Mesenchymal stem cell (in vitro differentiated cells and primary cell): ENCODE measurements around the gene GNE.
A peak's percentile ranks its signal among the peaks of the same experiment; 100 is the strongest.

Source experiments
- DNase-seq: peaks from one replicate; pipeline ENCODE4 v3.0.0-alpha.2; 2013
- H2AFZ ChIP-seq: one replicate; pipeline ENCODE4 v1.6.1; 2013; ENCODE audit warnings: low read depth, mild to moderate bottlenecking, control low read depth, inconsistent platforms, low read length, moderate library complexity
- H2AK5ac ChIP-seq: 2 replicates; pipeline ENCODE4 v1.6.1; 2013; ENCODE audit warnings: low read length, moderate library complexity, mild to moderate bottlenecking, inconsistent platforms; ENCODE audit not compliant: severe bottlenecking
- H2BK120ac ChIP-seq: one replicate; pipeline ENCODE4 v1.6.1; 2013; ENCODE audit warnings: low read depth, mild to moderate bottlenecking, inconsistent platforms, low read length, moderate library complexity
- H2BK12ac ChIP-seq, 2 experiments: one replicate each; pipeline ENCODE4 v1.6.1; 2013; ENCODE audit warnings: inconsistent platforms in 2 of 2, low read length in 2 of 2, mild to moderate bottlenecking in 2 of 2, moderate library complexity in 2 of 2, control low read depth in 1 of 2
- H2BK15ac ChIP-seq: one replicate; pipeline ENCODE4 v1.6.1; 2013; ENCODE audit warnings: mild to moderate bottlenecking, low read depth, inconsistent platforms; ENCODE audit not compliant: poor library complexity, severe bottlenecking
- H2BK5ac ChIP-seq: 2 replicates; pipeline ENCODE4 v1.6.1; 2013; ENCODE audit warnings: low read depth, mild to moderate bottlenecking, low read length, control low read depth, inconsistent platforms; ENCODE audit not compliant: poor library complexity, severe bottlenecking
- H3K14ac ChIP-seq, 2 experiments: one replicate each; pipeline ENCODE4 v1.6.1; 2013; ENCODE audit warnings: inconsistent platforms in 2 of 2, low read length in 2 of 2, control low read depth in 1 of 2, mild to moderate bottlenecking in 1 of 2, moderate library complexity in 1 of 2
- H3K18ac ChIP-seq, 2 experiments: one replicate each; pipeline ENCODE4 v1.6.1; 2013; ENCODE audit warnings: inconsistent platforms in 2 of 2, low read length in 2 of 2, control low read depth in 1 of 2, low read depth in 1 of 2, mild to moderate bottlenecking in 1 of 2
- H3K23ac ChIP-seq, 2 experiments: one replicate each; pipeline ENCODE4 v1.6.1; 2013; ENCODE audit warnings: inconsistent platforms in 2 of 2, low read length in 2 of 2, mild to moderate bottlenecking in 2 of 2, moderate library complexity in 2 of 2, control low read depth in 1 of 2
- H3K27ac ChIP-seq: 2 replicates; pipeline ENCODE4 v1.5.1; 2013; ENCODE audit warnings: mild to moderate bottlenecking, moderate library complexity, low read length, control low read depth, inconsistent platforms; ENCODE audit not compliant: poor library complexity, severe bottlenecking
- H3K27me3 ChIP-seq, 2 experiments: 2 replicates each; pipeline versions ENCODE4 v1.6.1 to v1.7.0; 2013; ENCODE audit warnings: low read length in 2 of 2, mild to moderate bottlenecking in 2 of 2, moderate library complexity in 2 of 2, control low read depth in 1 of 2, inconsistent platforms in 1 of 2; ENCODE audit not compliant: control insufficient read depth in 1 of 2, insufficient read depth in 1 of 2
- H3K36me3 ChIP-seq, 2 experiments: 2 replicates each; pipeline versions ENCODE4 v1.6.1 to v1.7.0; 2013; ENCODE audit warnings: low read length in 2 of 2, control low read depth in 1 of 2, inconsistent platforms in 1 of 2, low read depth in 1 of 2, mild to moderate bottlenecking in 1 of 2; ENCODE audit not compliant: insufficient read depth in 2 of 2, control insufficient read depth in 1 of 2
- H3K4ac ChIP-seq, 2 experiments: one replicate each; pipeline ENCODE4 v1.6.1; 2013; ENCODE audit warnings: inconsistent platforms in 2 of 2, low read length in 2 of 2, mild to moderate bottlenecking in 2 of 2, moderate library complexity in 2 of 2, control low read depth in 1 of 2, low read depth in 1 of 2
- H3K4me1 ChIP-seq: 2 replicates; pipeline ENCODE4 v1.6.1; 2013; ENCODE audit warnings: low read depth, low read length, control low read depth; ENCODE audit not compliant: control insufficient read depth, insufficient read depth
- H3K4me2 ChIP-seq: 2 replicates; pipeline ENCODE4 v1.6.1; 2013; ENCODE audit warnings: low read length, mild to moderate bottlenecking, inconsistent platforms; ENCODE audit not compliant: poor library complexity, severe bottlenecking
- H3K4me3 ChIP-seq, 2 experiments: 2 replicates each; pipeline versions ENCODE4 v1.5.1 to v1.7.0; 2013; ENCODE audit warnings: low read length in 2 of 2, mild to moderate bottlenecking in 2 of 2, control low read depth in 1 of 2, low read depth in 1 of 2; ENCODE audit not compliant: insufficient read depth in 1 of 2
- H3K79me1 ChIP-seq: replicated peaks from 2 replicates; pipeline ENCODE4 v1.6.1; 2013; ENCODE audit warnings: mild to moderate bottlenecking, control low read depth, low read length, inconsistent platforms; ENCODE audit not compliant: poor library complexity, severe bottlenecking
- H3K9ac ChIP-seq: 2 replicates; pipeline ENCODE4 v1.7.0; 2013; ENCODE audit warnings: mild to moderate bottlenecking, low read length, moderate library complexity
- H3K9me3 ChIP-seq: 2 replicates; pipeline ENCODE4 v1.7.0; 2013; ENCODE audit warnings: mild to moderate bottlenecking, low read length; ENCODE audit not compliant: control insufficient read depth
- H4K8ac ChIP-seq: one replicate; pipeline ENCODE4 v1.6.1; 2013; ENCODE audit warnings: inconsistent platforms, mild to moderate bottlenecking, low read length, moderate library complexity
- H4K91ac ChIP-seq: one replicate; pipeline ENCODE4 v1.6.1; 2013; ENCODE audit warnings: mild to moderate bottlenecking, low read length, inconsistent platforms
- WGBS: methylation state at CpG from one replicate; pipeline ENCODE4 v1.1.7; 2013; ENCODE audit warnings: mixed read lengths; 5-methylcytosine and 5-hydroxymethylcytosine counted together

GNE gene

DNA sequence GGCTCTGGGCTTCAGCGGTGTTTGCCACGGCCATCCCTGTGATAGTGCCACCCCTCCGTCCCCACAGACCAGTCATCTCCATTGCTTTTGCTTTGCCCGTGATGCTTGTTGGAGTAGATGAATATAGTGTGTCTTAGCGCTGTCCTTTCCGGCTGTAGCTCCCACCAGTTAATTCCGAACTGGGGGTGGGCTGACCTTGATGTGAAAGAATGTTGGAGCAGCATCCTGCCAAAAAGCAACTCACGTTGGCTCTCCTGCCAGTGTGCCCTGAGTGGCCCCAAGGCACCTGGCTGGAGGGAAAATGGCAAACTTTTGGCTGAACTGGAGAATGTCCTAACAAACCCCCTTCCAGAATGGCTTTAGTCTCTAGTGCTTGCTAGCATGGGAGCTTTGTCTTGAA lies 47.5 kb downstream of the GNE start:
- no peak overlapping the region for H3K18ac ChIP-seq
- no peak overlapping the region for H3K9ac ChIP-seq
- WGBS, result 93% methylated on average over 7 of the region's 8 CpGs
- peaks cover 9% of the 10 kb centered on the region for H3K79me1 ChIP-seq
- no peak overlapping the region for H3K14ac ChIP-seq
- no peak overlapping the region for H4K8ac ChIP-seq
- H3K27ac ChIP-seq, result no peak overlapping the region
- H3K4me3 ChIP-seq, result no peak overlapping the region
- peaks cover 16% of the 10 kb centered on the region for H3K4me1 ChIP-seq
- no peak overlapping the region for H2BK15ac ChIP-seq
- H2BK5ac ChIP-seq, result no peak overlapping the region
- H2BK120ac ChIP-seq, result no peak overlapping the region
- H2AK5ac ChIP-seq, result no peak overlapping the region
- H3K36me3 ChIP-seq, result peaks cover 53 to 89% of the 10 kb centered on the region in 2 experiments
- H3K9me3 ChIP-seq, result no peaks in the 10 kb centered on the region
- no peak overlapping the region for H4K91ac ChIP-seq
- no peak overlapping the region for H3K4me2 ChIP-seq
- H3K27me3 ChIP-seq, result no peaks in the 10 kb centered on the region
- no peak for DNase-seq
- H3K23ac ChIP-seq, result no peak overlapping the region
- no peak overlapping the region for H2BK12ac ChIP-seq
- no peak overlapping the region for H3K4ac ChIP-seq
- no peak overlapping the region for H2AFZ ChIP-seq

DNA sequence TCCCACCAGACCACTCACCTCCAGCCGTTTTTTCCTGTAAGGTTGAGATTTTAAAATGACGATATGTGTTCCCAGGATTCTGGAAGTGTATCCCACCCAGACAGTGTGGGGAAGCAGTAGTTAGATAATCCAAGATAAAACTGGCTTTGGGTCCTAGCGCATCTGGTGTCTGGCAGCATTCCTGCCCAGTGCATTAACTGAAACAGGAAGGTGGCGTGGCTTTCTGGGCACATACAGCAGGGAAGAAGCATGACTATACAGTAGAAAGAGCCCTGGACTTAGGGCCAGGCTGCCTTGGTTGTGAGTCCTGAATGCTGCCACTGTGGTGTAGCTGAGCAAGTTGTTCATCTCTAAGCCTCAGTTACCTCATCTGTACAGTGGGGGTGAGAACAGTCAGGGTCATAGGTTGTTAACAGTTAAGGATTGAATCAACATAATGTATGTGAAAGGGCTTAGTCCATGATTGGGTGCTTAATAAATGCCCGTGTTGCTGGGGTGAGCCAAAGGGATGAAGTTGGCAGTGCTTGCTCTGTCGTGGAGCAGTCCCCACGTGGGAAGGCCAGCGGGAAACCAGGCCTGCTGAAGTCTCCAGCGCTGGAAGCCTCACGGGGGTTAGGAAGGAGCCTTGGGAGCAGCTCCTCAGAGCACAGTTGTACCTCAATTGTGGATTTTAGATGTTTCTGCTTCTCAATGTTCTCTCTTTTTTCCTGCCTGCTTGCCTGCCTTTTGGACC lies 49.6 kb downstream of the GNE start:
- no peak for DNase-seq
- Histone ChIP-seq H4K8ac (no peak overlapping the region), H3K4me2 (no peak overlapping the region), H3K4me3 (no peak overlapping the region), H3K23ac (peak overlapping the region in 1 of 2 experiments; percentile 28), H3K36me3 (peaks cover 64 to 91% of the 10 kb centered on the region in 2 experiments), H4K91ac (no peak overlapping the region), H3K79me1 (peaks cover 12% of the 10 kb centered on the region), H3K4me1 (peaks cover 16% of the 10 kb centered on the region), H2BK15ac (no peak overlapping the region), H2BK12ac (no peak overlapping the region), H3K27me3 (no peaks in the 10 kb centered on the region), H3K18ac (no peak overlapping the region), H3K9me3 (no peaks in the 10 kb centered on the region), H3K9ac (peak overlapping the region; percentile 65), H3K27ac (peak overlapping the region; percentile 67), H3K4ac (no peak overlapping the region), H3K14ac (no peak overlapping the region), H2BK5ac (no peak overlapping the region), H2BK120ac (no peak overlapping the region), H2AFZ (no peak overlapping the region), H2AK5ac (peak overlapping the region; percentile 23)
- WGBS, result 95% methylated on average over 10 of the region's 10 CpGs

DNA sequence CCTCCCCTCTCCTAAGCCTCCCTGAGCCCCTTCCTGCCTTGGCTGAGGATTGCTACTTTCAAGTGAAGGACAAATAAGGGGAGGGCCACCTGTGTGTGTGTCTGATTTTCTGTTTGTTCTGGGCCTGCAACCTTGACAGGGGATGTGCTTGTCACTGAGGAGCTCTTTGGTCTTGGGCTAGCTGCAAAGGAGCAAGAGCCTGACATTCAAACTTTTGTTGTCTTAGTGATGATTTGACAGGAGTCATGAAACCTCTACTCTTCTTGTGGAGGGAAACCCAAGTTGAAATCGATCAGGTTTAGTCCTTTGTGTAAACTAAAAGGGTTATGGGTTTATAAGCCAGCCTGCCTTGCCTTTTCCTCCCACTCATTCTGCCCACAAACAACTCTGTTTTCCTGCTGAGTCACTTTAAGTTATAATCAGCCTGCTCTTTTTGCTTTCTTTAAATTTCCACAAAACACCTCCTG lies 50.7 kb downstream of the GNE start:
- Histone ChIP-seq H3K4me2 (no peak overlapping the region), H3K4me3 (peak overlapping the region in 1 of 2 experiments; percentile 10), H3K18ac (no peak overlapping the region), H3K27ac (peak overlapping the region; percentile 83), H2BK5ac (no peak overlapping the region), H3K9ac (peak overlapping the region; percentile 65), H4K91ac (no peak overlapping the region), H2AK5ac (no peak overlapping the region), H3K4me1 (peaks cover 16% of the 10 kb centered on the region), H2BK12ac (no peak overlapping the region), H3K14ac (no peak overlapping the region), H3K27me3 (no peaks in the 10 kb centered on the region), H3K36me3 (peaks cover 60 to 91% of the 10 kb centered on the region in 2 experiments), H2BK120ac (no peak overlapping the region), H3K79me1 (peaks cover 8% of the 10 kb centered on the region), H3K9me3 (no peaks in the 10 kb centered on the region), H4K8ac (no peak overlapping the region), H3K4ac (no peak overlapping the region), H2BK15ac (no peak overlapping the region), H2AFZ (no peak overlapping the region), H3K23ac (no peak overlapping the region)
- DNase-seq, result peak; percentile 25
- WGBS, result no CpG with 5 or more reads among the region's 1 CpG

DNA sequence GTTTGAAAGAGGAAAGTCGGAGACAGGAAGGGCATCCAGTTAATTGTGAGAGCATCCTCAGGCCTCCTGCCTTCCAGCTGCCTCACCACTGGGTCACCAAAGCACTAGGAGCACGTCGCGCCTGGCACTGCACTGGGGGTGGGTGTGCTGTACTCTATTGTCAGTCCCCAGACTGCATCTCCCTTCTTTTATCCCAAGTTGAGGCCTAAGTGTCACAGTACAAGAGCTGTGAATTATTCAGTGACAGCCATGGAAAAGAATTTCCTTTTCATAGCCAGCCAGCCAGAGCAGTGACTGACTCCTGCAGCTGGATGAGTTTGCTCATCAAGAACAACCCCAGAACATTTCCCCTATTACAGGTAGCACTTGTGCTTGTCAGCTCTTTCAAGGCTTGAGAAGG lies 51.2 kb downstream of the GNE start:
- Histone ChIP-seq H2AK5ac (no peak overlapping the region), H2BK5ac (no peak overlapping the region), H2BK15ac (no peak overlapping the region), H2AFZ (no peak overlapping the region), H3K18ac (peak overlapping the region in 1 of 2 experiments; percentile 9), H3K27me3 (no peaks in the 10 kb centered on the region), H3K4ac (no peak overlapping the region), H3K4me1 (peaks cover 16% of the 10 kb centered on the region), H3K79me1 (peaks cover 5% of the 10 kb centered on the region), H3K23ac (no peak overlapping the region), H3K36me3 (peaks cover 54 to 91% of the 10 kb centered on the region in 2 experiments), H3K9ac (peak overlapping the region; percentile 65), H3K14ac (peak overlapping the region in 1 of 2 experiments; percentile 13), H3K4me3 (peak overlapping the region in 1 of 2 experiments; percentile 10), H2BK120ac (no peak overlapping the region), H3K4me2 (no peak overlapping the region), H4K91ac (no peak overlapping the region), H4K8ac (no peak overlapping the region), H3K9me3 (no peaks in the 10 kb centered on the region), H2BK12ac (no peak overlapping the region), H3K27ac (peak overlapping the region; percentile 83)
- DNase-seq, result peak; percentile 44
- WGBS, result 56% methylated on average over 4 of the region's 4 CpGs
